HepG2 (cell line): Measurements from ENCODE around the gene PCDHGA1. TPM values are rescaled to one million over a fixed set of nuclear protein-coding genes. Genes with fewer than 3 reads are reported as not detected.

Experiments used
- ATAC-seq: fragments of 200-7000 bp; cut with Tn5 transposase; 3 replicates; pipeline ENCODE4 v1.9.1; 2020; ENCODE audit warnings: mild to moderate bottlenecking, moderate library complexity
- BruUV-seq: library from RNA; stranded (reverse); fragments of 400-500 nt; replicated peaks from 2 replicates; lab custom pipeline; 2021; lab: Mats Ljungman, UMichigan
- CTCF ChIA-PET: fragments of 300-600 bp; formaldehyde crosslinking; extraction: SDS; loops from one replicate; lab custom pipeline; 2021; ENCODE audit warnings: low total read pairs, inconsistent platforms, low intra/inter-chr PET ratio; lab: Yijun Ruan, JAX
- POLR2A ChIA-PET: fragments of 350-600 bp; sonication (Branson Sonifier 250); formaldehyde crosslinking; loops from one replicate; lab custom pipeline; 2020; ENCODE audit warnings: antibody characterized with exemption, inconsistent platforms; lab: Yijun Ruan, JAX
- DNase-seq: peaks from one replicate; pipeline ENCODE4 v3.0.0-alpha.2; 2015; ENCODE audit warnings: low spot score
- FAIRE-seq: peaks from 3 replicates; lab custom pipeline; 2011; peaks lifted over from hg19 to GRCh38; lab: Jason Lieb, UNC
- H2AFZ ChIP-seq: one replicate; pipeline ENCODE4 v1.6.1; 2011; ENCODE audit warnings: low read length, inconsistent platforms
- H3K27ac ChIP-seq: fragments of 300-600 bp; 3 replicates; pipeline ENCODE4 v1.8.0; 2011; ENCODE audit warnings: mixed run types, mild to moderate bottlenecking, mixed read lengths, low read length, inconsistent platforms; ENCODE audit not compliant: insufficient read depth; ENCODE audit errors: extremely low read length
- H3K27me3 ChIP-seq, 2 experiments: fragments of 200-600 bp in 1 of 2; 2 replicates in 1 of 2; 3 replicates in 1 of 2; pipeline versions ENCODE4 v1.6.0 to v1.8.0; 2011; ENCODE audit warnings: low read length in 2 of 2, mild to moderate bottlenecking in 2 of 2, moderate library complexity in 2 of 2, inconsistent platforms in 1 of 2; ENCODE audit not compliant: insufficient read depth in 2 of 2, control insufficient read depth in 1 of 2
- H3K36me3 ChIP-seq, 2 experiments: fragments of 200-600 bp in 1 of 2; replicated peaks in 1 of 2; 2 replicates in 1 of 2; 3 replicates in 1 of 2; pipeline versions ENCODE4 v1.5.1 to v1.8.0; 2011; ENCODE audit warnings: low read length in 2 of 2, inconsistent platforms in 1 of 2; ENCODE audit not compliant: insufficient read depth in 2 of 2, control insufficient read depth in 1 of 2
- H3K4me1 ChIP-seq: 2 replicates; pipeline ENCODE4 v1.5.1; 2012; ENCODE audit warnings: low read length, inconsistent platforms; ENCODE audit not compliant: insufficient read depth
- H3K4me2 ChIP-seq: 2 replicates; pipeline ENCODE4 v1.6.0; 2011; ENCODE audit warnings: low read depth, low read length, inconsistent platforms
- H3K4me3 ChIP-seq, 3 experiments: fragments of 200-600 bp in 1 of 3; sonication (generic), shearing (Covaris generic) in 1 of 3; replicated peaks in 1 of 3; 2 replicates each; pipeline ENCODE4 v1.5.1; 2011 to 2016; ENCODE audit warnings: low read length in 3 of 3, inconsistent platforms in 2 of 3, low read depth in 2 of 3, mild to moderate bottlenecking in 2 of 3, control low read depth in 1 of 3, mixed read lengths in 1 of 3; ENCODE audit not compliant: insufficient read depth in 1 of 3
- H3K79me2 ChIP-seq: one replicate; pipeline ENCODE4 v1.6.1; 2011; ENCODE audit warnings: low read length, inconsistent platforms; ENCODE audit not compliant: insufficient read depth
- H3K9ac ChIP-seq: 2 replicates; pipeline ENCODE4 v1.6.0; 2011; ENCODE audit warnings: mild to moderate bottlenecking, low read depth, low read length, inconsistent platforms; ENCODE audit not compliant: insufficient read depth
- H3K9me3 ChIP-seq: 2 replicates; pipeline ENCODE4 v1.5.1; 2012; ENCODE audit warnings: mild to moderate bottlenecking, low read length
- H4K20me1 ChIP-seq: 2 replicates; pipeline ENCODE4 v1.6.0; 2011; ENCODE audit warnings: inconsistent platforms, mild to moderate bottlenecking, low read length, moderate library complexity; ENCODE audit not compliant: insufficient read depth
- CEBPG ChIP-seq: IDR thresholded peaks from 2 replicates; pipeline ENCODE4 v1.6.1; 2016
- FOSL2 ChIP-seq: sonication (generic); formaldehyde crosslinking; IDR thresholded peaks from 2 replicates; pipeline ENCODE4 v1.4.0; 2020; ENCODE audit warnings: missing genetic modification reagents
- HNRNPUL1 ChIP-seq: fragments of 200-400 bp; formaldehyde crosslinking; IDR thresholded peaks from 2 replicates; pipeline ENCODE4 v1.6.1; 2017; ENCODE audit warnings: low read depth, mild to moderate bottlenecking, low read length, moderate library complexity
- MYC ChIP-seq: sonication (generic); formaldehyde crosslinking; IDR thresholded peaks from 2 replicates; pipeline ENCODE4 v1.9.0; 2021; ENCODE audit warnings: missing genetic modification reagents, borderline replicate concordance
- NFRKB ChIP-seq: fragments of 450-650 bp; IDR thresholded peaks from 2 replicates; pipeline ENCODE4 v1.6.1; 2017
- NR2F1 ChIP-seq, 2 experiments: fragments of 450-650 bp in 1 of 2; formaldehyde crosslinking in 1 of 2; IDR thresholded peaks; 2 replicates each; pipeline versions ENCODE4 v1.5.0 to v1.6.1; 2016 to 2020; ENCODE audit warnings: mild to moderate bottlenecking in 1 of 2, missing compliant biosample characterization in 1 of 2, missing genetic modification reagents in 1 of 2, moderate library complexity in 1 of 2
- NR2F6 ChIP-seq, 2 experiments: IDR thresholded peaks; 2 replicates each; pipeline ENCODE4 v1.6.1; 2016; ENCODE audit warnings: antibody characterized with exemption in 1 of 2, mild to moderate bottlenecking in 1 of 2
- PLRG1 ChIP-seq: fragments of 450-650 bp; conservative IDR thresholded peaks from 2 replicates; pipeline ENCODE4 v1.6.1; 2016
- PLSCR1 ChIP-seq: sonication (generic); formaldehyde crosslinking; IDR thresholded peaks from 2 replicates; pipeline ENCODE4 v1.5.0; 2020; ENCODE audit warnings: missing genetic modification reagents, mild to moderate bottlenecking, borderline replicate concordance
- PPARG ChIP-seq: conservative IDR thresholded peaks from 2 replicates; pipeline ENCODE4 v1.6.1; 2016; ENCODE audit warnings: missing biosample characterization, missing genetic modification reagents
- RCOR2 ChIP-seq: IDR thresholded peaks from 2 replicates; pipeline ENCODE4 v1.6.1; 2016; ENCODE audit warnings: missing biosample characterization, missing genetic modification reagents
- SP5 ChIP-seq: IDR thresholded peaks from 2 replicates; pipeline ENCODE4 v1.6.1; 2016; ENCODE audit warnings: low read depth, borderline replicate concordance
- TAF1 ChIP-seq: sonication (generic); formaldehyde crosslinking; IDR thresholded peaks from 2 replicates; pipeline ENCODE4 v1.4.0; 2020; ENCODE audit warnings: missing genetic modification reagents
- TCF7 ChIP-seq: sonication (generic); IDR thresholded peaks from 2 replicates; pipeline ENCODE4 v1.6.1; 2016; ENCODE audit warnings: antibody characterized with exemption, low read depth
- ZBTB34 ChIP-seq: sonication (generic); formaldehyde crosslinking; IDR thresholded peaks from 2 replicates; pipeline ENCODE4 v1.8.0; 2022; ENCODE audit warnings: mild to moderate bottlenecking, missing genetic modification reagents
- ZIK1 ChIP-seq: sonication (generic); formaldehyde crosslinking; IDR thresholded peaks from 2 replicates; pipeline ENCODE4 v1.5.0; 2020; ENCODE audit warnings: mild to moderate bottlenecking, low read depth, missing genetic modification reagents, borderline replicate concordance
- ZNF18 ChIP-seq: sonication (generic); formaldehyde crosslinking; IDR thresholded peaks from 2 replicates; pipeline ENCODE4 v1.8.0; 2022; ENCODE audit warnings: mild to moderate bottlenecking, missing genetic modification reagents; ENCODE audit not compliant: insufficient replicate concordance
- ZNF343 ChIP-seq: sonication (generic); formaldehyde crosslinking; IDR thresholded peaks from 2 replicates; pipeline ENCODE4 v1.4.0; 2020; ENCODE audit warnings: mild to moderate bottlenecking, missing genetic modification reagents
- ZNF382 ChIP-seq: sonication (generic); formaldehyde crosslinking; IDR thresholded peaks from 2 replicates; pipeline ENCODE4 v1.5.0; 2020; ENCODE audit warnings: missing genetic modification reagents, mild to moderate bottlenecking, borderline replicate concordance
- ZNF510 ChIP-seq: sonication (generic); formaldehyde crosslinking; IDR thresholded peaks from 2 replicates; pipeline ENCODE4 v1.4.0; 2020; ENCODE audit warnings: low read depth, mild to moderate bottlenecking, missing genetic modification reagents
- ZNF530 ChIP-seq: sonication (generic); formaldehyde crosslinking; IDR thresholded peaks from 2 replicates; pipeline ENCODE4 v1.5.0; 2020; ENCODE audit warnings: low read depth, mild to moderate bottlenecking, missing genetic modification reagents
- ZNF546 ChIP-seq: sonication (generic); formaldehyde crosslinking; conservative IDR thresholded peaks from 2 replicates; pipeline ENCODE4 v1.8.1; 2023; ENCODE audit warnings: mild to moderate bottlenecking, missing genetic modification reagents
- ZNF644 ChIP-seq: IDR thresholded peaks from 2 replicates; pipeline ENCODE4 v1.6.1; 2016; ENCODE audit warnings: low read depth
- ZNF672 ChIP-seq: sonication (generic); formaldehyde crosslinking; IDR thresholded peaks from 2 replicates; pipeline ENCODE4 v1.8.1; 2022; ENCODE audit warnings: missing genetic modification reagents
- ZNF792 ChIP-seq: IDR thresholded peaks from 2 replicates; pipeline ENCODE4 v1.6.1; 2016
- WGBS: methylation state at CpG from one replicate; pipeline ENCODE4 v1.1.6; 2017; ENCODE audit warnings: low lambda C conversion rate; 5-methylcytosine and 5-hydroxymethylcytosine counted together
- in situ Hi-C: cut with HindIII; loops from 2 replicates; pipeline ENCODE4 v1.10.0; 2017; ENCODE audit warnings: low pct_unique_long_range_greater_than_20kb; ENCODE audit not compliant: extremely low pct_ligation_motif_present
- intact Hi-C: fragments of 100-400 bp; cut with micrococcal nuclease; formaldehyde crosslinking; loops from one replicate; pipeline ENCODE4 v1.10.0; 2022; ENCODE audit not compliant: unreplicated experiment
- polyA plus RNA-seq, 8 experiments: library from polyadenylated mRNA; depleted of rRNA in 3 of 8; stranded (reverse) in 7 of 8; unstranded in 1 of 8; fragments of >200 nt; fragmentation: Illumina TruSeq in 4 of 8; extraction: Trizol in 4 of 8; gene quantifications; 2 replicates each; pipeline versions ENCODE4 v1.2.1 to v1.2.3, GENCODE V29; 2011 to 2016; ENCODE audit warnings: low read depth in 4 of 8, missing spikeins in 1 of 8, mixed read lengths in 1 of 8; ENCODE audit not compliant: insufficient read depth in 1 of 8
- total RNA-seq, 5 experiments: library from RNA; depleted of rRNA; stranded (reverse); fragments of >200 nt; fragmentation: Illumina TruSeq; extraction: Trizol; gene quantifications; 2 replicates each; pipeline ENCODE4 v1.2.3, GENCODE V29; 2016; ENCODE audit warnings: low read depth in 1 of 5

Gene PCDHGA1
- total and polyA plus RNA-seq, 2 of the 13 experiments (the other 11 are each of a cell fraction or from before 2014, with no cell fraction given): 0.31 to 0.40 TPM

GRCh38 chr5:141534492-141535213 lies 204.3 kb downstream of the PCDHGA1 start:
- DNase-seq: peak; percentile 8
- in situ Hi-C loops (no loop called here), intact Hi-C loops (no loop called here)
- Histone ChIP-seq H3K4me2 (no peak overlapping the region), H3K9ac (no peak overlapping the region), H3K27me3 (no peaks in the 10 kb centered on the region), H4K20me1 (no peaks in the 10 kb centered on the region), H3K79me2 (no peaks in the 10 kb centered on the region), H3K4me3 (no peak overlapping the region), H3K27ac (no peak overlapping the region), H3K36me3 (peaks cover 12 to 36% of the 10 kb centered on the region in 2 experiments), H3K9me3 (no peaks in the 10 kb centered on the region), H3K4me1 (peaks cover 15% of the 10 kb centered on the region), H2AFZ (no peak overlapping the region)
- WGBS: 92% methylated on average over 4 of the region's 4 CpGs
- CTCF ChIA-PET: no interaction called here
- POLR2A ChIA-PET: no interaction called here
- no TSS peak for BruUV-seq
- FAIRE-seq: peak; percentile 58
- ATAC-seq: no peak
- TF ChIP-seq ZBTB34: no peak
- no peak for TF ChIP-seq NFRKB
- no peak for TF ChIP-seq PPARG (CRISPR knock-in tag)
- TF ChIP-seq ZNF343 (CRISPR knock-in tag): no peak
- TF ChIP-seq ZNF644 (CRISPR knock-in tag): peak; percentile 46; the same call in 1 of the 2 replicates
- no peak for TF ChIP-seq ZNF510 (CRISPR knock-in tag)
- TF ChIP-seq TAF1 (CRISPR knock-in tag): no peak
- TF ChIP-seq ZIK1: no peak
- no peak for TF ChIP-seq TCF7
- no peak for TF ChIP-seq MYC (CRISPR knock-in tag)
- no peak for TF ChIP-seq HNRNPUL1
- no peak for TF ChIP-seq ZNF530 (CRISPR knock-in tag)
- TF ChIP-seq CEBPG (CRISPR knock-in tag): peak; percentile 69
- TF ChIP-seq PLRG1: no peak
- TF ChIP-seq ZNF382 (CRISPR knock-in tag): no peak
- no peak for TF ChIP-seq PLSCR1 (CRISPR knock-in tag)
- TF ChIP-seq NR2F1 (CRISPR knock-in tag; IDR thresholded peaks at IDR 0.05): peak in 1 of 2 experiments; percentile 46; a peak in 2 of 4 replicates
- TF ChIP-seq FOSL2 (CRISPR knock-in tag): peak; percentile 31; the same call in 1 of the 2 replicates
- TF ChIP-seq ZNF18 (CRISPR knock-in tag): no peak
- TF ChIP-seq ZNF672 (CRISPR knock-in tag): no peak
- no peak for TF ChIP-seq RCOR2
- TF ChIP-seq SP5 (CRISPR knock-in tag): no peak
- TF ChIP-seq NR2F6 (IDR thresholded peaks at IDR 0.05): peak; percentile 57
- TF ChIP-seq NR2F6 (CRISPR knock-in tag; IDR thresholded peaks at IDR 0.05): peak; percentile 68
- no peak for TF ChIP-seq ZNF792
- TF ChIP-seq ZNF546 (CRISPR knock-in tag): no peak
